ENCODE measurements around the gene LRRC59.

The LRRC59 gene

GRCh38 chr17:50356892-50357510, 40.3 kb downstream of the LRRC59 start:
- no peak for TF ChIP-seq CTCF (IDR thresholded peaks at IDR 0.05; ENCODE audit: low read depth, low read length)
- no peak for DNase-seq (ENCODE audit: extremely low read depth, low read depth)

GRCh38 chr17:50356418-50356817, 40.9 kb downstream of the LRRC59 start:
- DNase-seq (ENCODE audit: extremely low read depth, low read depth): no peak
- no peak for TF ChIP-seq CTCF (IDR thresholded peaks at IDR 0.05; ENCODE audit: low read depth, low read length)

- no peak for TF ChIP-seq CTCF (IDR thresholded peaks at IDR 0.05; ENCODE audit: low read depth, low read length)
- no peak for DNase-seq (ENCODE audit: extremely low read depth, low read depth)
These were observed 41.5 kb downstream of the LRRC59 start for GRCh38 chr17:50355701-50356341.

GRCh38 chr17:50355336-50355700, 42.0 kb downstream of the LRRC59 start:
- no peak for DNase-seq (ENCODE audit: extremely low read depth, low read depth)
- no peak for TF ChIP-seq CTCF (IDR thresholded peaks at IDR 0.05; ENCODE audit: low read depth, low read length)

GRCh38 chr17:50354776-50355175, 42.5 kb downstream of the LRRC59 start:
- DNase-seq (ENCODE audit: extremely low read depth, low read depth): no peak
- no peak for TF ChIP-seq CTCF (IDR thresholded peaks at IDR 0.05; ENCODE audit: low read depth, low read length)

- TF ChIP-seq CTCF (IDR thresholded peaks at IDR 0.05; ENCODE audit: low read depth, low read length): no peak
- no peak for DNase-seq (ENCODE audit: extremely low read depth, low read depth)
These were observed 43.1 kb downstream of the LRRC59 start for GRCh38 chr17:50354198-50354597.

GRCh38 chr17:50353600-50354195, 43.6 kb downstream of the LRRC59 start:
- no peak for DNase-seq (ENCODE audit: extremely low read depth, low read depth)

More at GRCh38 chr17:50353600-50354195, 43.6 kb downstream of the LRRC59 start:
- no peak for TF ChIP-seq CTCF (IDR thresholded peaks at IDR 0.05; ENCODE audit: low read depth, low read length)

Data from AG09319 (cell line).